OCI-LY3 (cell line): ENCODE data around the gene OGA.

Experiments
- H2AFZ ChIP-seq: fragments of 200-600, 300-600 bp; shearing (Covaris generic); 2 replicates; pipeline ENCODE4 v1.6.0; 2014; ENCODE audit warnings: antibody characterized with exemption, low read depth, low read length
- H3K27ac ChIP-seq: fragments of 200-600, 300-600 bp; sonication (generic); 2 replicates; pipeline ENCODE4 v1.5.1; 2014; ENCODE audit warnings: mild to moderate bottlenecking, low read length, moderate library complexity, mixed read lengths
- H3K27me3 ChIP-seq: fragments of 200-600, 300-600 bp; sonication (generic); 2 replicates; pipeline ENCODE4 v1.6.1; 2014; ENCODE audit warnings: low read depth, low read length, mixed read lengths
- H3K36me3 ChIP-seq: fragments of 200-600, 300-600 bp; sonication (generic); replicated peaks from 2 replicates; pipeline ENCODE3; 2014; ENCODE audit warnings: low read depth, low read length, mixed read lengths
- H3K4me1 ChIP-seq: fragments of 300-600, 200-600 bp; sonication (generic); 2 replicates; pipeline ENCODE4 v1.6.1; 2014; ENCODE audit warnings: low read length, mixed read lengths
- H3K4me2 ChIP-seq: fragments of 200-600, 300-600 bp; sonication (generic); 2 replicates; pipeline ENCODE4 v1.6.1; 2014; ENCODE audit warnings: low read length, mixed read lengths
- H3K4me3 ChIP-seq: fragments of 300-600, 200-600 bp; sonication (generic); 2 replicates; pipeline ENCODE4 v1.5.1; 2014; ENCODE audit warnings: antibody characterized with exemption, mild to moderate bottlenecking, low read length, moderate library complexity
- H3K79me2 ChIP-seq: fragments of 300-600, 200-600 bp; shearing (Covaris generic); 2 replicates; pipeline ENCODE4 v1.6.1; 2014; ENCODE audit warnings: mild to moderate bottlenecking, low read length, mixed read lengths
- H3K9ac ChIP-seq: fragments of 300-600, 200-600 bp; shearing (Covaris generic); 2 replicates; pipeline ENCODE4 v1.6.0; 2014; ENCODE audit warnings: mild to moderate bottlenecking, low read length, moderate library complexity
- H3K9me3 ChIP-seq: fragments of 200-600, 300-600 bp; shearing (Covaris generic); 2 replicates; pipeline ENCODE4 v1.6.1; 2014; ENCODE audit warnings: low read length, mixed read lengths; ENCODE audit not compliant: insufficient read depth
- H4K20me1 ChIP-seq: fragments of 200-600, 300-600 bp; sonication (generic); 2 replicates; pipeline ENCODE4 v1.6.1; 2016; ENCODE audit warnings: low read length, mixed read lengths; ENCODE audit not compliant: insufficient read depth
- CTCF ChIP-seq: fragments of 200-600, 300-600 bp; sonication (generic); IDR thresholded peaks from 2 replicates; pipeline ENCODE4 v1.5.1; 2014; ENCODE audit warnings: antibody characterized with exemption, low read length, low read depth
- EZH2phosphoT487 ChIP-seq: fragments of 200-600 bp; shearing (Covaris generic); IDR thresholded peaks from 2 replicates; pipeline ENCODE4 v1.6.1; 2018; ENCODE audit warnings: antibody characterized with exemption, mixed run types, low read depth

The OGA gene

GRCh38 chr10:101834341-101834740, 16.1 kb upstream of the OGA start:
- H2AFZ ChIP-seq: no peak overlapping the region
- H3K4me1 ChIP-seq: peaks cover 18% of the 10 kb centered on the region
- no peaks in the 10 kb centered on the region for H3K27me3 ChIP-seq
- no peaks in the 10 kb centered on the region for H3K9me3 ChIP-seq
- no peak overlapping the region for H3K4me3 ChIP-seq
- TF ChIP-seq EZH2phosphoT487 (no peak), CTCF (no peak)
- no peak overlapping the region for H3K4me2 ChIP-seq
- peaks cover 5% of the 10 kb centered on the region; the same call in 1 of the 2 replicates for H4K20me1 ChIP-seq
- H3K79me2 ChIP-seq: no peaks in the 10 kb centered on the region; the same call in 1 of the 2 replicates
- H3K9ac ChIP-seq: no peak overlapping the region
- no peaks in the 10 kb centered on the region for H3K36me3 ChIP-seq
- no peak overlapping the region for H3K27ac ChIP-seq

DNA sequence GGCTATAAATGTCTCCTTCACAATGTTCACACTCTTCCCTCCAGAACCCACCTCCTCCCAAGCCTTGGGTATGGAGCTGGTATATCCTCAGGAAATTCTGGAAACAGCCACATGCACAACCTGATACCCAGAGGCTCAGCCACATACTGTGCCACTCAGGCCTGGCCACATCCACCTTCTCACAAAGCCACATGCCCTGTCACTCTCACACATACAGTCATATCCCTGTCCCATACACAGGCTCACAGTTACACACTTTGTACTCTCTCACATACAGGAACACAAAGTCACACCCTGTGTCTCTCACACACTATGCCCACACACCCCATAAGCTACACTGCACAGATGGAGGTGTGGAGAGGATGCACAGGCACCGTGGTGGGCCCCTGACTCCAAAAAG, 15.2 kb upstream of the OGA start:
- Histone ChIP-seq H3K27me3 (no peaks in the 10 kb centered on the region), H3K27ac (no peak overlapping the region), H3K36me3 (no peaks in the 10 kb centered on the region), H3K9me3 (no peaks in the 10 kb centered on the region), H4K20me1 (peaks cover 5% of the 10 kb centered on the region; the same call in 1 of the 2 replicates), H3K4me3 (no peak overlapping the region), H2AFZ (no peak overlapping the region), H3K79me2 (no peaks in the 10 kb centered on the region; the same call in 1 of the 2 replicates), H3K9ac (no peak overlapping the region), H3K4me2 (no peak overlapping the region), H3K4me1 (peaks cover 16% of the 10 kb centered on the region)
- TF ChIP-seq EZH2phosphoT487 (no peak), CTCF (no peak)

- Histone ChIP-seq H3K9ac (no peak overlapping the region), H3K79me2 (no peaks in the 10 kb centered on the region), H3K4me1 (peaks cover 16% of the 10 kb centered on the region), H2AFZ (no peak overlapping the region), H3K36me3 (no peaks in the 10 kb centered on the region), H3K9me3 (no peaks in the 10 kb centered on the region), H3K27ac (no peak overlapping the region), H3K27me3 (no peaks in the 10 kb centered on the region), H3K4me3 (no peak overlapping the region), H3K4me2 (no peak overlapping the region), H4K20me1 (peaks cover 5% of the 10 kb centered on the region; the same call in 1 of the 2 replicates)
- no peak for TF ChIP-seq CTCF
- TF ChIP-seq EZH2phosphoT487: no peak
These were observed 14.1 kb upstream of the OGA start for GRCh38 chr10:101832325-101832771.

DNA sequence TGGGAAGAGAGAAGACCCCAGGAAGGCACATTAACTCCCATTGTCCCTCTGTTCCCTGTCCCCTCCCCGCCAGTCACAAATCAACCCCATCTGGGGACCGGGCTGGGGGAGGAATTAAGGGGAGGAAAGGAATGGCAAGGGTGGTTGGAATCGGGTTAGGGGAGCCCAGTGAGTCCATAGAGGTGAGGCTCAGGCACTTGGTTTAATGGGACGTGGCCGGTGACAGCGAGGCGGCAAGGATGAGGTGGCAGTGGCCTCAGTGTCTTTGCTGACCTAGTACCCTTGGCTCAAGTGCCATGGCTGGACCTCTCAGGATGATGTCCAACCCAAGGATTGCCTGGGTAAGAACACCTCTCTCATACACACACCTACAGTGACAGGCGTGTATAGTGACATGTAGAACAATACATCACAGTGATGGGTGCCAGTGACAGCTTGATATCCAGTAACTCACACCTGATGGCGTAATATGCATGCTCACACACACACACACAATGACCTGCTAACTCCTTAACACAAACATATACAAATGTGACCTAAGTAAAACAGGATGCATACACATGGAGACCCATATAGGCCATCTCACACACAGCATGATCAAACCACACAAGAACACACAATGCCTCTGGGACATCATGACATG, 13.0 kb upstream of the OGA start:
- no peaks in the 10 kb centered on the region for H3K27me3 ChIP-seq
- H4K20me1 ChIP-seq: peaks cover 5% of the 10 kb centered on the region; the same call in 1 of the 2 replicates
- H3K27ac ChIP-seq: peak overlapping the region; percentile 52
- no peaks in the 10 kb centered on the region for H3K9me3 ChIP-seq
- H3K9ac ChIP-seq: peak overlapping the region; percentile 71
- H3K4me2 ChIP-seq: peak overlapping the region; percentile 96
- peaks cover 16% of the 10 kb centered on the region for H3K4me1 ChIP-seq
- no peaks in the 10 kb centered on the region for H3K79me2 ChIP-seq
- H2AFZ ChIP-seq: peak overlapping the region; percentile 76; the same call in 1 of the 2 replicates
- TF ChIP-seq CTCF (no peak), EZH2phosphoT487 (no peak)
- H3K4me3 ChIP-seq: peak overlapping the region; percentile 89
- no peaks in the 10 kb centered on the region for H3K36me3 ChIP-seq
